Naive B cell (primary cell): ENCODE measurements around the gene TRAPPC10. TPM values are rescaled to one million over a fixed set of nuclear protein-coding genes. Genes with fewer than 3 reads are reported as not detected.

Experiments
- ATAC-seq, 2 donors: fragments of 150-1000 bp; cut with Tn5 transposase; 2 replicates each; pipeline ENCODE4 v1.10.0; 2021; ENCODE audit warnings: low read depth in 2 of 2, mild to moderate bottlenecking in 2 of 2, moderate library complexity in 2 of 2
- DNase-seq: peaks from one replicate; pipeline ENCODE4 v3.0.0; 2022
- H3K27ac Mint-ChIP-seq, 6 donors: one replicate each; pipeline ENCODE4 v1.8.0; 2020 to 2022; ENCODE audit warnings: mild to moderate bottlenecking in 6 of 6, mixed read lengths in 6 of 6, moderate library complexity in 5 of 6, inconsistent platforms in 2 of 6
- H3K27me3 Mint-ChIP-seq, 3 donors: one replicate each; pipeline ENCODE4 v1.8.0; 2021 to 2022; ENCODE audit warnings: mixed read lengths in 3 of 3, mild to moderate bottlenecking in 1 of 3
- H3K36me3 Mint-ChIP-seq, 2 donors: one replicate each; pipeline ENCODE4 v1.8.0; 2020 to 2022; ENCODE audit warnings: mixed read lengths in 2 of 2, inconsistent platforms in 1 of 2, mild to moderate bottlenecking in 1 of 2
- H3K4me1 Mint-ChIP-seq, 3 donors: one replicate each; pipeline ENCODE4 v1.8.0; 2020 to 2022; ENCODE audit warnings: mixed read lengths in 3 of 3, inconsistent platforms in 1 of 3, mild to moderate bottlenecking in 1 of 3, moderate library complexity in 1 of 3
- H3K4me3 Mint-ChIP-seq, 8 donors: one replicate each; pipeline ENCODE4 v1.8.0; 2020 to 2022; ENCODE audit warnings: mild to moderate bottlenecking in 8 of 8, mixed read lengths in 8 of 8, moderate library complexity in 8 of 8, inconsistent platforms in 2 of 8
- H3K9me3 Mint-ChIP-seq, 7 donors: one replicate each; pipeline ENCODE4 v1.8.0; 2020 to 2022; ENCODE audit warnings: mixed read lengths in 7 of 7, mild to moderate bottlenecking in 5 of 7, inconsistent platforms in 2 of 7, moderate library complexity in 1 of 7
- polyA plus RNA-seq, 6 donors: library from polyadenylated mRNA; unstranded; fragments of 300-500 nt; fragmentation: Illumina TruSeq; gene quantifications; one replicate each; pipeline ENCODE4 v1.2.3, GENCODE V29; 2021; ENCODE audit warnings: low read depth in 6 of 6

The TRAPPC10 gene
- polyA plus RNA-seq, 6 donors from 2014 or later, result 23.9 to 32.2 (median 28.0) TPM

DNA sequence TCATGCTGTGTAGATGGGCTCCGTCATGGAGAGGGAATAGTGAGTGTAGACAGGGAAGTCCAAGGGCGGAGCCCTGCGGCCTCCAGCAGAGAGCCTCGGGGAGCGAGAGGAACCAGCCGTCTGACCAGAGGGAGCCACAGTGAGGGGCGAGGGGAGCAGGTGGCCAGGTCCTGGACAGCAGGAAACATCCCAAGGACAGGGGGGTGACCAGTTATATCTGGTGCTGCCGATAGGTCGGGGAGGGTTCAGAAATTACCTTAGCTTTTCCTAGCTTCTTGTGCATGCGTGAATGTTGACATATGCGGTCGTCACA is 46.5 kb downstream of the TRAPPC10 start:
- ATAC-seq (no peak), DNase-seq (no peak)
- peaks cover 2 to 6% (median 4%) of the 10 kb centered on the region in 3 donors for H3K4me1 Mint-ChIP-seq
- H3K9me3 Mint-ChIP-seq, result no peaks in the 10 kb centered on the region
- no peaks in the 10 kb centered on the region for H3K27me3 Mint-ChIP-seq
- H3K36me3 Mint-ChIP-seq, result peaks cover 13 to 22% of the 10 kb centered on the region in 2 donors
- H3K27ac Mint-ChIP-seq, result peak overlapping the region in 2 of 6 donors; percentile 21 to 44
- H3K4me3 Mint-ChIP-seq, result peak overlapping the region in 1 of 8 donors; percentile 45

DNA sequence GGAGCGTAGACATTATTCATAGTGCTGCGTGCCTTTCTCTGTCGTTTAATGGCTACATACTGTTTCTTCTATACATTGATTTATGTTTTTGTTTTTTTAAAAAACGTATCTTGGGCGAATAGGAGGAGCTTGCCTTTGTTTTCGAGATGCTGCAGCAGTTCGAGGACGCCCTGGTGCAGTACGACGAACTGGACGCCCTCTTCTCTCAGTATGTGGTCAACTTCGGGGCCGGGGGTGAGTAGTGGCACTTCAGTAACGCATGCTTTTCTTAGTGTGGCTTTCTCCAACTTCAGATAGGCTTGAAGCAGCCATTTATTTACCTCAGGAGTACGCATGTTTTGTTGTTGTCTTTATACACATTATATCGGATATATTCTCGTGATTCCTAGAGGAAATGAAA is 46.9 kb downstream of the TRAPPC10 start:
- no peaks in the 10 kb centered on the region for H3K27me3 Mint-ChIP-seq
- H3K36me3 Mint-ChIP-seq, result peaks cover 13 to 26% of the 10 kb centered on the region in 2 donors
- DNase-seq (no peak), ATAC-seq (no peak)
- H3K4me3 Mint-ChIP-seq, result no peak overlapping the region
- no peaks in the 10 kb centered on the region for H3K9me3 Mint-ChIP-seq
- H3K4me1 Mint-ChIP-seq, result peaks cover 2 to 6% (median 4%) of the 10 kb centered on the region in 3 donors
- peak overlapping the region in 1 of 6 donors; percentile 69 for H3K27ac Mint-ChIP-seq

DNA sequence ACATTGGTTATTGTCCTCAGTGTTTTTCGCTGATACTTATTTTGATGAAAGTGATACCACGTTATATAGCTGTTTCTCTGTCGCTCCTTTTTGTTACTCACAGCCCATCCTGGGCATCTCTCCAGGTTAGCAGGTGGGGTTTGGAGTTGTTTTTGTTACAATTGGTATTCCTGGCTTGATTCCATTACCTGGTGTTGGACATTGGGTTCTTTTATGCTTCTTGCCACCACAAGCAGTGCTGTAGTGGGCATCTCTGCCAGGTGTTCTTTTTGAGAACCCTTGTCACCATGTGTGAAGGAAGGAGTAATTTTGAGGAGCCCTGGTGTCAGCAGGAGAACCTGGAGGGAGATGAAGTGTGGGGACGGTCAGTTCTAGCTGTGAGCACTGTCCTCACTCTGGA is 47.6 kb downstream of the TRAPPC10 start:
- DNase-seq (no peak), ATAC-seq (no peak)
- Mint-ChIP-seq H3K9me3 (no peaks in the 10 kb centered on the region), H3K4me1 (peaks cover 1 to 3% (median 2%) of the 10 kb centered on the region in 3 donors), H3K4me3 (no peak overlapping the region), H3K36me3 (peaks cover 13 to 29% of the 10 kb centered on the region in 2 donors), H3K27me3 (no peaks in the 10 kb centered on the region), H3K27ac (no peak overlapping the region)

DNA sequence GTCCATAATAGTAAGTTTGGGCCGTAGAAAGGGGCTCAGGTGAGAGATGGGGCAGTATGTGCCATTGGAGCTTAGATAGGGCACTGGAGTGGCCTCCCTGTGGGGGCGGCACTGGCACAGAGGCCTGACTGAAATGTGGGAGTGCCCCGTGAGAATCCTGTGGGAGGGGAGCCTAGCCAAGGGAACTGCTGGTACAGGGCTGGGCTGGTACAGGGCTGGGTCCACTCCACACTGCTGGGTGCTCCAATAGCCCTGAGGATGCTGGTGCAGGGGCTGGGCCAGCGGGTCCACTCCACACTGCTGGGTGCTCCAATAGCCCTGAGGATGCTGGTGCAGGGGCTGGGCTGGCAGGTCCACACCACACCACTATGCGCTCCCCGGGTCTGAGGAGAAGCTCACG is 50.3 kb downstream of the TRAPPC10 start:
- DNase-seq, result no peak
- ATAC-seq, result no peak
- no peaks in the 10 kb centered on the region for H3K9me3 Mint-ChIP-seq
- peaks cover 20 to 25% of the 10 kb centered on the region in 2 donors for H3K36me3 Mint-ChIP-seq
- H3K27me3 Mint-ChIP-seq, result no peaks in the 10 kb centered on the region
- no peak overlapping the region for H3K4me3 Mint-ChIP-seq
- H3K27ac Mint-ChIP-seq, result no peak overlapping the region
- peaks cover 0 to 16% (median 16%) of the 10 kb centered on the region in 3 donors for H3K4me1 Mint-ChIP-seq

DNA sequence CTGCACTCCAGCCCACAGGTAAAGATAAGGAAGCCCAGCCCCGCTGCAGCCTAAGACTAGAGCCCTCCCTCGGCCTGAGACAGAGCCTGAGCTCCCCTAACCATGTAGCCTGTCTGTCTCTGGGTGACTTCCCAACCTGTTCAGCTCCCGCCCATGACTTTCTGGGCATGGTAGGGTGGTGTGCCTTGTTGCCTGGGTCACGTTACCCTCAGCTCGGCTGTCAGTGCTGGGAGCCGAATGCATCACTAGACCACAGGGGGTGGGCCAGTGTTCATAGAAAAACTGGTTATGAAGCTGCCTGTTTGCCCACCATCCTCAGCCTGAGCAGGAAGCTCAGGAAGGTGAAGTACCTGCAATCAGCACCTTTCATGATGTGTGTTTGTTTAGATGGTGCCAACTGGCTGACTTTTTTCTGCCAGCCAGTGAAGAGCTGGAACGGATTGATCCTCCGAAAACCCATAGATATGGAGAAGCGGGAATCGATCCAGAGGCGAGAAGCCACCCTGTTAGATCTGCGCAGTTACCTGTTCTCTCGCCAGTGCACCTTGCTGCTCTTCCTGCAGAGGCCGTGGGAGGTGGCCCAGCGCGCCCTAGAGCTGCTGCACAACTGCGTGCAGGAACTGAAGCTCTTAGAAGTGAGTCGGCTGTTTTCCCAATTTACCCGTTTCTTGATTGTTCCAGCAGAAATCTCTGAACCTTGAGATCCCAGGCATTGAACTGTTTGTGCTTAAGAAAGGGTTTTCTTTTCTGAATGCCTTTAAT is 51.2 kb downstream of the TRAPPC10 start:
- Mint-ChIP-seq H3K36me3 (peaks cover 13 to 24% of the 10 kb centered on the region in 2 donors), H3K27ac (peak overlapping the region in 3 of 6 donors; percentile 59 to 81 (median 79))
- DNase-seq, result no peak

DNA sequence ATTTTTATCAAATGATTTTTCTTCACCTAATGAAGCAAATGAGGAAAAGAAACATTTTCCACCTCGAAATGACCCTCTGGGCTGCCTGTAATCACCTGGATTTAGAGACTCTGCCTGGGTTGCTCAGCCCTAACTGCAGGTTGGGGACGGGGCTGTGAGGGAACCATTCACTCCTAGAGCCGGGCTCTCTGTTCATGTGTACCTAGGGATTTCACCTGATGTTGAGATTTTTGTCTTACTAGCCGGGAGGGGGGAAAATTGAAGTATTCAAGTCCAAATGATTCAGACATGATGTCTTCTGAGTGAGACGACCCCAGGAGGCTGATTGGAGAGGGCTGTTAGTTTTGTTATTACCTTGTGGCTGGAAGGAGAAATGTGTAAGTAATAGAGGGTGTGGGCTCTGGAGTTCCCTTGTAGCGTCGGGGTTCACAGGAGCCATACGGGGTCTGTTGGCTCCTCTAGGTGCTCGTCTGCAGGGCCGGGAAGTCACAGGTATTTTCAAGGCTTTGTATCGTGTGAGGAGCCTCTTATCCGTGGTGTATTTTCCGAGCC is 52.8 kb downstream of the TRAPPC10 start:
- ATAC-seq, result no peak
- Mint-ChIP-seq H3K27ac (peak overlapping the region in 5 of 6 donors; percentile 54 to 90 (median 84)), H3K9me3 (no peaks in the 10 kb centered on the region), H3K4me1 (peaks cover 13 to 22% (median 16%) of the 10 kb centered on the region in 3 donors), H3K36me3 (peaks cover 8 to 9% of the 10 kb centered on the region in 2 donors), H3K4me3 (no peak overlapping the region), H3K27me3 (no peaks in the 10 kb centered on the region)
- DNase-seq, result no peak

More for the DNA sequence above, 51.2 kb downstream of the TRAPPC10 start:
- no peaks in the 10 kb centered on the region for H3K27me3 Mint-ChIP-seq
- no peak overlapping the region for H3K4me3 Mint-ChIP-seq
- ATAC-seq, result no peak
- H3K4me1 Mint-ChIP-seq, result peaks cover 4 to 21% (median 16%) of the 10 kb centered on the region in 3 donors
- H3K9me3 Mint-ChIP-seq, result no peaks in the 10 kb centered on the region

DNA sequence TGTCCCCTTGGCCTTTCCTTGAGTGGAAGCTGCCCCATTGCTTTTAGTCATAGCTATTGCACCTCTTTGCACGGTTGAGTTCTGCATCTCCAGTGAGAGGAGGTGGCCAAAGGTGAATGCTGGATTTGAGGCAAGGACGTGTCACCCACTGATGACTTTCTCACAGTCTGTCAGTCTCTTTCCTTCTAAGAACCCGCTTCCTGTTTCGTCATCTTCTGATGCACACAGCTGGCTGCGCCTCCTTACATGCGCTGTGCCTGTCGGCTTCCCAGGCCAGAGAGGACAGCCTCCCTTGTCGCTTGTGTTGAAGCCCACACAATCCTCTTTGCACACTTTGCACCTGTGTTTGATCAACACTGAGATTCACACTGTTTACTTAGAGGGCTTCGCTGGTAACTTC is 53.3 kb downstream of the TRAPPC10 start:
- H3K27ac Mint-ChIP-seq, result peak overlapping the region; percentile 58 to 90 (median 84)
- ATAC-seq (peak; percentile 92 to 94), DNase-seq (peak; percentile 24)
- H3K4me3 Mint-ChIP-seq, result no peak overlapping the region
- H3K9me3 Mint-ChIP-seq, result no peaks in the 10 kb centered on the region
- peaks cover 13 to 22% (median 16%) of the 10 kb centered on the region in 3 donors for H3K4me1 Mint-ChIP-seq
- no peaks in the 10 kb centered on the region for H3K27me3 Mint-ChIP-seq
- peaks cover 8% of the 10 kb centered on the region in 2 donors for H3K36me3 Mint-ChIP-seq

DNA sequence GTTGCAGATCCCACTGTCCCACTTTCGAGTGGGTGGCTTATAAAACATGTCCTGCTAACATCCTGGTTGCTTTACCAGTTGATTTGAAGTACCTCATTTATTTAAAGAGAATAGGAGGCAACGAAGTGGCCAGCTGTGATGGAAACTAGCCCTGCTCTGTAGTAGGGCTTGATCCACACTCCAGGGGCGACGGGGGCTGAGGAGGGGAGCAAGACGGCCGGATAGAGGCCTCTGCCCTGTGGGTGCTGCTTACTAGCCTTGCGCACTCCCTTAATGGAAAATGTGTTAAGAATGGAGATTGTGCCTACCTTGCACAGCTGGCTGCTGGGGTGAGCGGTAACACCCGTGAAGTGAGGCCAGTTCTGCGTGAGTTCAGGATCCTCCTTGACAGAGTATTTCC is 54.0 kb downstream of the TRAPPC10 start:
- Mint-ChIP-seq H3K27me3 (no peaks in the 10 kb centered on the region), H3K36me3 (peaks cover 8 to 9% of the 10 kb centered on the region in 2 donors), H3K27ac (peak overlapping the region in 5 of 6 donors; percentile 65 to 89 (median 83)), H3K4me3 (no peak overlapping the region), H3K4me1 (peaks cover 13 to 22% (median 16%) of the 10 kb centered on the region in 3 donors), H3K9me3 (no peaks in the 10 kb centered on the region)
- DNase-seq (no peak), ATAC-seq (no peak)

DNA sequence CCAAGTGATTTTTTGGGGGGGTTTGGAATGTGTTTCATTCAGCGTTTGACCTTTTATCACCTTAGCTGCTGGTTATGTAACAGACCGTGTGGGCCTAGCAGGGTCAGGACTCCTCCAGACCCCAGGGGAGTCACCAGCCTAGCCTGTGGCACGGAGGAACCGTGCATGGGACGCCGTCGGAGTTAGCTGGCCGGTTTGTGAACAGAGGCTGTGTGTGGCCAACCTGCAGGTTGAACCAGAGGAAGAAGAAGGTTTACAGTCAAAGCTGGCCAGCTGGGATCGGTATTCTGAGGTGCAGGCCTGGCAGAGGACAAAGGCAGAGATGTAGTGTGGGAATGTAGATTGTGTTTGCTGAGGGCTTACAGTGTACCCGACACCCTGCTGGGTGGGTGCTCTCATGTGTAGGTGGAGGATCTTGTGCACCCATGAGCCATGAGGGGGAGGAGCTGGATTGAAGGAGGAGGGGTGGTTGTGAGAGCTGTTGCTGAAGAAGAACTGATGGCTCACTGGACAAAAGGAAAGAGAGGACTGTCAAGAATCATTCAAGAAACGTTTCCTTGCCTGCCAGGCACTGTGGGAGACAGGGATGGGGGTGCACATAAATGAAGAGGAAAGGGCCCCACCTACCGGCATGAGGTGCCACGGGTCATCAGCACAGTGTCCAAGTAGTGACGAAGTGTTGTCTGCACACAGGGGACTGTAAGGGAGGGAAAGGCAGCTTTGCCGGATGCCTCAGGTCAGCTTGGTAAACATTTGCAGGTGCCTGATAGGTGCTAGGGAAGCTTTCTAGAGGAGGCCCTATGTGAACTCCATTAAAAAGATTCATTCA is 55.1 kb downstream of the TRAPPC10 start:
- Mint-ChIP-seq H3K27me3 (no peaks in the 10 kb centered on the region), H3K9me3 (no peaks in the 10 kb centered on the region), H3K4me1 (peaks cover 13 to 22% (median 16%) of the 10 kb centered on the region in 3 donors), H3K4me3 (no peak overlapping the region), H3K36me3 (peaks cover 8 to 12% of the 10 kb centered on the region in 2 donors), H3K27ac (peak overlapping the region in 5 of 6 donors; percentile 26 to 91 (median 58))
- no peak for DNase-seq
- no peak for ATAC-seq

DNA sequence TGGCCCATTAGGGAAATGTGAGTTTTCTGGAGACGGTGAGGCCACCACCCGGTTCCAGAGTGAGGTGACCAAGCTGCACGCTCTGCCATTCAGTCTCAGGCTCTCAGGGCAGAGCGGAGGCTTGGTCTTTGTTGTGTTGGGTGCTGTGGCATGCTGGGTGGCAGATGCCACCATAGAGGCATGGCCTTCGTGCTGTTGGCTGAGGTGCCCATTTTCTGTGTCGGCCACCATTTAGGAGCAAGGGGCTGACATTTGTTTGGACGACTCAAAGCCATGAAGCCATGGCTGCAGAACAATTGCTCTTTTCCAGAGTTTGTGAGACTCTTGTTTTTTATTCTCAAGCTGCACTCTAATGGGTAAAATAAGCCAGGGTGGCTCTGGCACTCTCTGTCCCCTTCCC is 58.3 kb downstream of the TRAPPC10 start:
- Mint-ChIP-seq H3K9me3 (no peaks in the 10 kb centered on the region), H3K27me3 (no peaks in the 10 kb centered on the region), H3K36me3 (peaks cover 11 to 16% of the 10 kb centered on the region in 2 donors), H3K4me1 (peaks cover 17 to 24% (median 20%) of the 10 kb centered on the region in 3 donors), H3K27ac (peak overlapping the region in 1 of 6 donors; percentile 23), H3K4me3 (no peak overlapping the region)
- DNase-seq (no peak), ATAC-seq (no peak)

DNA sequence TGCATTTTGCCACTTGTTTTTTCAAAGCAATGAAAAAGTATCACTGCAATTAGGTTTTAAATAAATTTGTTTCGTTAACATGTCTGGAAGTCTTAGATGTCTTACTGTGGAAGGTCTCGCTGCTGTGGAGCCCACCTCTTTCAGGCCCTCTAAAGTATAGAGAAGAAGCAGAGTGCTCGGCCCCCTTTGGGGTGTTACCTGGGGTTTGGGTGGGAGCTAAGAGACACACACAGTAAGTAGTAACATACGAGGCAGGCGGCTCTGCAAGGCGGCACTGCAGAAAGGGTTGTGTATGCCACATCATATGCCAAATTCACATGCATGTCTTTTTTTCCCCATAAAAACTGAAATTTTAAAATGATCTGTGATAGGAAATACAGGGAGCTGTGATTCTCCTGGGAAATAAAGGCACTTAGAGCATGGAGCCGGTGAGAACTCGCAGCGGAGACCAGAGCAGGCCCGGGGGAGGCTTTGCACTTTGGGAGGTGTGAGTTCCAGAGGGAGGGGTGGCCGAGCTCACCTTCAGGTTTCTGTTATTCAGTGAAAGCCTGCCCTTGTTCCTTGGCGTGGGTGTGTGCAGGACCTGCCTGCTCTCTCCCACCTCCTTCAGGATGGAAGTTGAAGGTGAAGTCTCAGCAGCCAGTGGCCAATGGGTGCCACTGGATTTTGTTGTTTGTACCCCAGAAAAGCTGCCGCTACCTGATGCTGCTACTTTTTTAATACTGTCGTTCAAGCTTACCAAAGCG is 59.4 kb downstream of the TRAPPC10 start:
- Mint-ChIP-seq H3K36me3 (peaks cover 16% of the 10 kb centered on the region in 2 donors), H3K9me3 (no peaks in the 10 kb centered on the region), H3K27me3 (no peaks in the 10 kb centered on the region), H3K4me3 (no peak overlapping the region), H3K4me1 (peaks cover 12 to 20% (median 18%) of the 10 kb centered on the region in 3 donors), H3K27ac (peak overlapping the region in 2 of 6 donors; percentile 20 to 23)
- ATAC-seq (no peak), DNase-seq (no peak)

DNA sequence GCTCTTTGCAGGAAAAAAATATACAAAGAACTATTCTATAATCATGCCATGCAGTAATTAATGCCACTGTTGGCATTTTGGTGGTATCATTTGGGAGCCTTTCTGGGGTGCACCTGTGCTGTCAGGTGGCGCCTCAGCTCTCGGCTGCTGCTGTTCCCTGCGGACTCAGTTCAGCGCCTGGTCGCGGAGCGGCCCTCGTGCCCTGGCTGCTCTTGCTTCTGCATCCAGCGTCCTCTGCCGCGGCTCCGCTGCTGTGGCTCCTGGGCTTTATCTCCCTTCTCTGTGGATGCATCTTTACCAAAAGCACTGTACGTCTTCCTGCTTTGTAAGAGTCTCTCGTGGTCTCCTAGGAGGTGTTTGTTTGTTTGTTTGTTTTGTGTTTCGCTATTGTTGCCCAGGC is 60.0 kb downstream of the TRAPPC10 start:
- H3K36me3 Mint-ChIP-seq, result peaks cover 13 to 20% of the 10 kb centered on the region in 2 donors

More for the DNA sequence above, 60.0 kb downstream of the TRAPPC10 start:
- DNase-seq (no peak), ATAC-seq (no peak)
- Mint-ChIP-seq H3K27me3 (no peaks in the 10 kb centered on the region), H3K27ac (peak overlapping the region in 2 of 6 donors; percentile 43 to 59), H3K4me1 (peaks cover 10 to 20% (median 15%) of the 10 kb centered on the region in 3 donors), H3K4me3 (no peak overlapping the region), H3K9me3 (no peaks in the 10 kb centered on the region)
